ENCODE data around the gene EPB41. TPM values are rescaled to one million over a fixed set of nuclear protein-coding genes. Genes with fewer than 3 reads are reported as not detected.

Gene EPB41
- total and polyA plus RNA-seq, 2 of the 4 experiments (the other 2 are of a cell fraction), result 4.6 to 10.0 TPM

- H3K23ac ChIP-seq (ENCODE audit: low read depth, low read length), result no peak overlapping the region
- in situ Hi-C loops (cut with MboI; ENCODE audit: low sequenced_read_pairs), result no loop called here
- POLR2A ChIA-PET (ENCODE audit: unreplicated experiment), result no interaction called here
Observed at GRCh38 chr1:29082519-29082918, 168.2 kb downstream of the EPB41 start.

More at GRCh38 chr1:29082519-29082918, 168.2 kb downstream of the EPB41 start:
- no peaks in the 10 kb centered on the region for H3K9me1 ChIP-seq (ENCODE audit: insufficient read depth, low read length)
- no peak overlapping the region for H3K4ac ChIP-seq (ENCODE audit: low read depth, low read length)
- no CpG with 5 or more reads among the region's 3 CpGs for WGBS, 2 experiments (ENCODE audit: extremely low coverage in 2 of 2, insufficient read length in 1 of 2)
- H3K4me3 ChIP-seq (ENCODE audit: insufficient read depth, low read depth, low read length), result no peak overlapping the region
- no TSS peak for BruUV-seq (replicated peaks)
- H3K18ac ChIP-seq (ENCODE audit: low read depth, low read length), result no peak overlapping the region
- CTCF ChIA-PET, result no interaction called here
- no peak overlapping the region for H4K8ac ChIP-seq (ENCODE audit: low read depth in 2 of 2, low read length in 2 of 2)
- dilution Hi-C loops (cut with HindIII; ENCODE audit: low sequenced_read_pairs, unreplicated experiment), result no loop called here
- H2AFZ ChIP-seq (replicated peaks; ENCODE audit: low read length, poor library complexity), result no peak overlapping the region
- no peak overlapping the region for H3K9ac ChIP-seq (ENCODE audit: low read depth, low read length)
- H3K14ac ChIP-seq (replicated peaks; ENCODE audit: low read depth, low read length), result no peak overlapping the region
- no peaks in the 10 kb centered on the region for H3K79me1 ChIP-seq (ENCODE audit: low read depth in 1 of 2, low read length in 2 of 2)
- H2BK120ac ChIP-seq (ENCODE audit: low read depth, low read length), result no peak overlapping the region
- no peak overlapping the region for H2BK20ac ChIP-seq (ENCODE audit: low read depth, low read length)
- no peaks in the 10 kb centered on the region for H4K20me1 ChIP-seq (ENCODE audit: insufficient read depth, low read length)
- no peak overlapping the region for H3K56ac ChIP-seq (ENCODE audit: extremely low read depth, insufficient read depth, low read length)
- ATAC-seq (ENCODE audit: low read depth), result no peak
- intact Hi-C loops (cut with micrococcal nuclease), result no loop called here
- H3K27me3 ChIP-seq (ENCODE audit: control insufficient read depth, insufficient read depth, low read length), result no peaks in the 10 kb centered on the region
- H3K36me3 ChIP-seq (ENCODE audit: control insufficient read depth, insufficient read depth, low read length), result no peaks in the 10 kb centered on the region
- H2BK5ac ChIP-seq (ENCODE audit: low read depth, low read length, poor library complexity, severe bottlenecking), result no peak overlapping the region
- TF ChIP-seq CTCF (conservative IDR thresholded peaks at IDR 0.05; ENCODE audit: low read depth, low read length) (no peak), NFE2L2 (IDR thresholded peaks at IDR 0.05; ENCODE audit: low read depth, low read length) (no peak), FOS (IDR thresholded peaks at IDR 0.05; ENCODE audit: low read depth, low read length) (no peak)
- no peak for DNase-seq
- no peak overlapping the region for H2BK15ac ChIP-seq (ENCODE audit: low read depth, low read length)
- no peak overlapping the region for H2AK5ac ChIP-seq (ENCODE audit: low read depth, low read length)
- no peak overlapping the region for H3K4me2 ChIP-seq (ENCODE audit: low read depth, low read length)
- H4K91ac ChIP-seq (ENCODE audit: insufficient read depth, low read depth, low read length), result no peak overlapping the region
- no peak overlapping the region for H3K27ac ChIP-seq (ENCODE audit: insufficient read depth, low read length)
- no peak overlapping the region for H4K5ac ChIP-seq (ENCODE audit: low read depth, low read length)
- no peaks in the 10 kb centered on the region for H3K9me3 ChIP-seq (ENCODE audit: control insufficient read depth, insufficient read depth, low read length)
- no peak overlapping the region for H2AK9ac ChIP-seq (replicated peaks; ENCODE audit: low read depth, low read length, poor library complexity)
- H3K4me1 ChIP-seq (ENCODE audit: control insufficient read depth, insufficient read depth, low read length), result no peaks in the 10 kb centered on the region

Measured in IMR-90 (cell line).